RWPE1 (cell line): Measurements from ENCODE around the gene KCNB1.

ENCODE experiments used
- CTCF ChIA-PET: fragments of 350-600 bp; sonication (Branson Sonifier 250); formaldehyde crosslinking; extraction: SDS; loops from one replicate; lab custom pipeline; 2021; lab: Yijun Ruan, JAX
- POLR2A ChIA-PET: fragments of 400-600 bp; formaldehyde crosslinking; extraction: SDS; loops from one replicate; lab custom pipeline; 2020; ENCODE audit warnings: antibody characterized with exemption; ENCODE audit not compliant: low non-redundant PET; lab: Yijun Ruan, JAX
- DNase-seq: peaks from one replicate; pipeline ENCODE4 v3.0.0; 2012; ENCODE audit warnings: low spot score
- H3K27ac ChIP-seq: fragments of 450-650 bp; 2 replicates; pipeline ENCODE4 v1.5.1; 2017
- CTCF ChIP-seq: fragments of 450-650 bp; conservative IDR thresholded peaks from 2 replicates; pipeline ENCODE4 v1.5.1; 2017; ENCODE audit warnings: low read depth, mild to moderate bottlenecking

The KCNB1 gene

GRCh38 chr20:49483696-49484123, 1.2 kb upstream of the KCNB1 start:
- ChIA-PET POLR2A (no interaction called here), CTCF (interaction anchor here (0.5 to 4.6 kb wide), 46 partner anchors 9 to 1801 kb away, joined by 3 to 120 read pairs (median 4); no protein-coding TSS in a partner anchor)
- DNase-seq = no peak
- H3K27ac ChIP-seq = no peak overlapping the region
- TF ChIP-seq CTCF = no peak

- TF ChIP-seq CTCF = no peak
- no peak for DNase-seq
- CTCF ChIA-PET = interaction anchor here (0.7 to 4.6 kb wide), 13 partner anchors 11 to 146 kb away, joined by 3 to 120 read pairs (median 5); no protein-coding TSS in a partner anchor
- POLR2A ChIA-PET = no interaction called here
- H3K27ac ChIP-seq = no peak overlapping the region
These were observed 689 bp upstream of the KCNB1 start for GRCh38 chr20:49483018-49483695.

- no peak for DNase-seq
- ChIA-PET POLR2A (no interaction called here), CTCF (interaction anchor here (0.6 to 4.6 kb wide), 2 partner anchors 25 to 35 kb away, joined by 3 to 58 read pairs; no protein-coding TSS in a partner anchor)
- no peak for TF ChIP-seq CTCF
- H3K27ac ChIP-seq = no peak overlapping the region
These were observed 295 bp downstream of the KCNB1 start for GRCh38 chr20:49482173-49482572.

GRCh38 chr20:49481116-49481515, 1.4 kb downstream of the KCNB1 start:
- TF ChIP-seq CTCF = no peak
- DNase-seq = no peak
- CTCF ChIA-PET = no interaction called here
- POLR2A ChIA-PET = no interaction called here
- H3K27ac ChIP-seq = no peak overlapping the region

- POLR2A ChIA-PET = no interaction called here
- H3K27ac ChIP-seq = peak overlapping the region; percentile 10; the same call in 1 of the 2 replicates
- no peak for DNase-seq
- no peak for TF ChIP-seq CTCF
- CTCF ChIA-PET = interaction anchor here (0.7 kb wide), 1 partner anchor 96 kb away, joined by 4 read pairs; no protein-coding TSS in a partner anchor
These were observed 2.2 kb downstream of the KCNB1 start for GRCh38 chr20:49480236-49480635.

GRCh38 chr20:49479785-49480184, 2.7 kb downstream of the KCNB1 start:
- no peak for TF ChIP-seq CTCF
- peak overlapping the region; percentile 10; the same call in 1 of the 2 replicates for H3K27ac ChIP-seq
- CTCF ChIA-PET = interaction anchor here (0.7 kb wide), 1 partner anchor 96 kb away, joined by 4 read pairs; no protein-coding TSS in a partner anchor
- DNase-seq = no peak
- POLR2A ChIA-PET = no interaction called here
